Cardiac muscle cell (in vitro differentiated cells and primary cell): ENCODE data around the gene KLRK1. TPM values are rescaled to one million over a fixed set of nuclear protein-coding genes. Genes with fewer than 3 reads are reported as not detected.
"Not testable (repeated sequence)": the region's sequence is repeated elsewhere in the genome, so short reads cannot be mapped to it uniquely, and the experiment has no call there.

Source experiments
- DNase-seq, 2 donors: peaks; one replicate each; pipeline versions ENCODE4 v3.0.0 to v3.0.0-alpha.2; 2010 to 2017; ENCODE audit warnings: low read depth in 1 of 2, low spot score in 1 of 2
- H3K27ac ChIP-seq: fragments of 200-600 bp; sonication (generic); 2 replicates; pipeline ENCODE4 v1.5.1; 2016
- H3K27me3 ChIP-seq: fragments of 200-600 bp; sonication (generic); 2 replicates; pipeline ENCODE4 v1.6.0; 2016; ENCODE audit warnings: control low read depth
- H3K36me3 ChIP-seq: fragments of 200-600 bp; sonication (generic); 2 replicates; pipeline ENCODE4 v1.5.1; 2016; ENCODE audit warnings: control low read depth
- H3K4me1 ChIP-seq: fragments of 200-600 bp; sonication (generic); 2 replicates; pipeline ENCODE4 v1.8.1; 2017; ENCODE audit warnings: low read depth, mild to moderate bottlenecking, mixed run types
- H3K4me3 ChIP-seq: fragments of 200-600 bp; sonication (generic); 2 replicates; pipeline ENCODE4 v1.5.1; 2016; ENCODE audit warnings: mild to moderate bottlenecking
- H3K9me3 ChIP-seq: fragments of 200-600 bp; sonication (generic); 2 replicates; pipeline ENCODE4 v1.5.1; 2017; ENCODE audit warnings: low read depth, mild to moderate bottlenecking, control low read depth
- CTCF ChIP-seq: IDR thresholded peaks from 2 replicates; pipeline ENCODE4 v1.5.1; 2012; ENCODE audit warnings: low read depth, mild to moderate bottlenecking, low read length
- polyA plus RNA-seq: library from polyadenylated mRNA; unstranded; fragments of >200 nt; fragmentation: Nextera tagmentation; extraction: Ambion mirVana; gene quantifications from 2 replicates; pipeline ENCODE4 v1.2.1, GENCODE V29; 2016
- total RNA-seq: library from RNA; depleted of rRNA; stranded (reverse); fragments of >200 nt; gene quantifications from 2 replicates; pipeline ENCODE4 v1.2.3, GENCODE V29; 2016

KLRK1 gene
- total and polyA plus RNA-seq, 2 experiments from 2014 or later, result 0.15 TPM; not detected in 1

- TF ChIP-seq CTCF, result no peak
- no peaks in the 10 kb centered on the region for H3K9me3 ChIP-seq
- no peaks in the 10 kb centered on the region for H3K27me3 ChIP-seq
- no peak overlapping the region for H3K27ac ChIP-seq
- no peak overlapping the region for H3K4me3 ChIP-seq
- H3K4me1 ChIP-seq, result no peaks in the 10 kb centered on the region
- no peaks in the 10 kb centered on the region for H3K36me3 ChIP-seq
- no peak for DNase-seq
Observed at GRCh38 chr12:10374624-10375018, 15.2 kb downstream of the KLRK1 start.

GRCh38 chr12:10372559-10372958 is 17.3 kb downstream of the KLRK1 start:
- H3K4me3 ChIP-seq, result no peak overlapping the region
- no peak for TF ChIP-seq CTCF
- no peaks in the 10 kb centered on the region for H3K27me3 ChIP-seq
- H3K36me3 ChIP-seq, result no peaks in the 10 kb centered on the region
- H3K9me3 ChIP-seq, result no peaks in the 10 kb centered on the region
- H3K4me1 ChIP-seq, result peaks cover 3% of the 10 kb centered on the region
- no peak for DNase-seq
- no peak overlapping the region for H3K27ac ChIP-seq

GRCh38 chr12:10371893-10372535 is 17.8 kb downstream of the KLRK1 start:
- not testable (repeated sequence) for DNase-seq, H3K4me1 ChIP-seq, H3K36me3 ChIP-seq, H3K4me3 ChIP-seq, H3K27me3 ChIP-seq, H3K27ac ChIP-seq, H3K9me3 ChIP-seq

- Histone ChIP-seq H3K4me1 (peaks cover 15% of the 10 kb centered on the region), H3K27me3 (no peaks in the 10 kb centered on the region), H3K4me3 (no peak overlapping the region), H3K9me3 (no peaks in the 10 kb centered on the region), H3K27ac (no peak overlapping the region), H3K36me3 (no peaks in the 10 kb centered on the region)
- no peak for TF ChIP-seq CTCF
- no peak for DNase-seq
Observed at GRCh38 chr12:10369557-10370415, 20.1 kb downstream of the KLRK1 start.

- Histone ChIP-seq H3K9me3 (no peaks in the 10 kb centered on the region), H3K4me3 (no peak overlapping the region), H3K36me3 (no peaks in the 10 kb centered on the region), H3K27ac (no peak overlapping the region), H3K27me3 (no peaks in the 10 kb centered on the region), H3K4me1 (peaks cover 22% of the 10 kb centered on the region)
- TF ChIP-seq CTCF, result no peak
- DNase-seq, result no peak
Observed at GRCh38 chr12:10368206-10369171, 21.4 kb downstream of the KLRK1 start.

- H3K36me3 ChIP-seq, DNase-seq, H3K9me3 ChIP-seq, H3K27ac ChIP-seq, H3K4me3 ChIP-seq, H3K27me3 ChIP-seq: not testable (repeated sequence)
- H3K4me1 ChIP-seq, result peaks cover 27% of the 10 kb centered on the region
Observed at GRCh38 chr12:10367714-10368113, 22.1 kb downstream of the KLRK1 start.
